ENCODE measurements around the gene GADD45A. TPM values are rescaled to one million over a fixed set of nuclear protein-coding genes. Genes with fewer than 3 reads are reported as not detected.

The GADD45A gene
- total and polyA plus RNA-seq, 4 donors, result 26.3 to 57.9 (median 33.4) TPM

DNA sequence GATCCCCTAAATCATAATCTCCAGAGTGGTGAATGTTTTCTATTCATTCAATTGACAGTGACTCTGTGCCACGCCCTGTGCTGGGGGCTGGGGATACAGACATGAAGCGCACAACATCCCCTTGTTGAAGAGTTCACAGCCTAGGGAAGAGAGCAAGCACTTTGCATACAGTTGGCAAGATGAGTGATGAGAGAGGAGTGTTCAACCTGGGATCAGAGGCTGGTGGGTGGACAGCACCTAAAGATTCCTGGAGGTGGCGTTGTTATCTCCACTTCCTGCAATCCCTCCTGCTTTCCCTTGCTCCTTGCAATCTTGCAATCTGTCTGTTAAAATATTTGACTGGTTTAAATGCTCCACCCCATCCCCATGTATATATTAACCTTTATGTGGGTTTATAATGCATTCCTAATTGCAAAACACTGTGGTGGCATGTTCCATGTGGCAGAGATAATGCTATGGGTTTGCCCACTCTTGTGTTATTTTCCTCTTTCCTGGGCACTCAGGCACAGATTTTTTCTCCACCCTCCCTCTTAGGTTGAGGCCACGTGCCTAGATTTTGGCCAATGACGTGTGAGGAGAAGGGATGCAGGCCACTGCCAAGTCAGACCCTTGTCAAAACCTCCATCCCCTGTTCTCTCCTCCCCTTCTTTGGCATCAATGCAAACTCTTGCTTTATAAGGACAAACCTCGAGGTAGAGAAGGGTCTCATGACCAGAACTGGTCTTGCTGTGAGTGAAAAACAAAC, 36.2 kb upstream of the GADD45A start:
- Histone ChIP-seq H3K27me3 (ENCODE audit: control insufficient read depth in 4 of 4, insufficient read depth in 4 of 4, low read length in 3 of 4) (no peaks in the 10 kb centered on the region), H3K4me1 (ENCODE audit: control insufficient read depth in 4 of 4, insufficient read depth in 4 of 4, low read length in 3 of 4) (peaks cover 2 to 31% (median 31%) of the 10 kb centered on the region in 4 donors)
- TF ChIP-seq RXRA (IDR thresholded peaks at IDR 0.05) (no peak), FOXA1 (IDR thresholded peaks at IDR 0.05) (no peak), TAF1 (conservative IDR thresholded peaks at IDR 0.05) (no peak), FOXA2 (IDR thresholded peaks at IDR 0.05) (no peak), SP1 (IDR thresholded peaks at IDR 0.05) (no peak), NR2F2 (IDR thresholded peaks at IDR 0.05) (no peak), EGR1 (IDR thresholded peaks at IDR 0.05; ENCODE audit: low read depth in 2 of 2) (no peak), RAD21 (IDR thresholded peaks at IDR 0.05) (no peak), JUND (IDR thresholded peaks at IDR 0.05) (no peak), GABPA (IDR thresholded peaks at IDR 0.05 in 1 of 2, conservative IDR thresholded peaks at IDR 0.05 in 1 of 2) (no peak), HNF4A (conservative IDR thresholded peaks at IDR 0.05) (no peak)
- TF ChIP-seq, protein P1, sequence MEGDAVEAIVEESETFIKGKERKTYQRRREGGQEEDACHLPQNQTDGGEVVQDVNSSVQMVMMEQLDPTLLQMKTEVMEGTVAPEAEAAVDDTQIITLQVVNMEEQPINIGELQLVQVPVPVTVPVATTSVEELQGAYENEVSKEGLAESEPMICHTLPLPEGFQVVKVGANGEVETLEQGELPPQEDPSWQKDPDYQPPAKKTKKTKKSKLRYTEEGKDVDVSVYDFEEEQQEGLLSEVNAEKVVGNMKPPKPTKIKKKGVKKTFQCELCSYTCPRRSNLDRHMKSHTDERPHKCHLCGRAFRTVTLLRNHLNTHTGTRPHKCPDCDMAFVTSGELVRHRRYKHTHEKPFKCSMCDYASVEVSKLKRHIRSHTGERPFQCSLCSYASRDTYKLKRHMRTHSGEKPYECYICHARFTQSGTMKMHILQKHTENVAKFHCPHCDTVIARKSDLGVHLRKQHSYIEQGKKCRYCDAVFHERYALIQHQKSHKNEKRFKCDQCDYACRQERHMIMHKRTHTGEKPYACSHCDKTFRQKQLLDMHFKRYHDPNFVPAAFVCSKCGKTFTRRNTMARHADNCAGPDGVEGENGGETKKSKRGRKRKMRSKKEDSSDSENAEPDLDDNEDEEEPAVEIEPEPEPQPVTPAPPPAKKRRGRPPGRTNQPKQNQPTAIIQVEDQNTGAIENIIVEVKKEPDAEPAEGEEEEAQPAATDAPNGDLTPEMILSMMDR (IDR thresholded peaks at IDR 0.05; ENCODE audit: low read depth, low read length, missing input control), result no peak

DNA sequence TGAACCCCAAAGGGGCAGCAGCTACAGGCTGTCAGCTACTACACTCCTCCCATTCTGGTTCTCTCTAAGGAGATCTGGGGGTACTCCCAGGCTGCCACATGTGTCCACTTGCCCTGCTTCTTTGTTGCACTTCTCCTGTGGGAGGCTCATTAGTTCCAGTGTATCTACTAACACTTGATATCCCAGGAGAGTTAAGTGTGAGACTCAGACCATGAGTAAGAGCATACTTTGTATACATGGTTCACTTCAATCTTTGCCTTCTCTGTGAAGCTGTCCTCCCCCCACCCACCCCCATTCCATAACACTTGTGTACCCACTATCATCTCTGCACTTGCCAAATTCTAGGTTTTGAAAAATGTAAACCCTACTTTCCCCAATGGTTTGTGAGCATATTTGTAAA, 34.9 kb upstream of the GADD45A start:
- Histone ChIP-seq H3K4me3 (ENCODE audit: low read depth in 1 of 3, low read length in 3 of 3) (no peak overlapping the region), H3K9ac (ENCODE audit: low read depth in 1 of 2, low read length in 2 of 2) (no peak overlapping the region), H3K4me1 (ENCODE audit: control insufficient read depth in 4 of 4, insufficient read depth in 4 of 4, low read length in 3 of 4) (peaks cover 2 to 29% (median 28%) of the 10 kb centered on the region in 4 donors), H3K27me3 (ENCODE audit: control insufficient read depth in 4 of 4, insufficient read depth in 4 of 4, low read length in 3 of 4) (no peaks in the 10 kb centered on the region), H3K9me3 (ENCODE audit: control insufficient read depth in 4 of 4, low read length in 3 of 4) (no peaks in the 10 kb centered on the region), H3K27ac (ENCODE audit: low read depth in 1 of 2, low read length in 2 of 2) (no peak overlapping the region), H3K36me3 (ENCODE audit: control insufficient read depth in 4 of 4, insufficient read depth in 3 of 4, low read depth in 1 of 4, low read length in 3 of 4) (no peaks in the 10 kb centered on the region)
- TF ChIP-seq HNF4G (IDR thresholded peaks at IDR 0.05) (no peak), NR2F2 (IDR thresholded peaks at IDR 0.05) (no peak), JUND (IDR thresholded peaks at IDR 0.05) (no peak), FOXA1 (IDR thresholded peaks at IDR 0.05) (no peak), TAF1 (conservative IDR thresholded peaks at IDR 0.05) (no peak), RAD21 (IDR thresholded peaks at IDR 0.05) (no peak), GABPA (IDR thresholded peaks at IDR 0.05 in 1 of 2, conservative IDR thresholded peaks at IDR 0.05 in 1 of 2) (no peak), EGR1 (IDR thresholded peaks at IDR 0.05; ENCODE audit: low read depth in 2 of 2) (no peak)
- DNase-seq (ENCODE audit: low spot score), result no peak

More for the DNA sequence above, 36.2 kb upstream of the GADD45A start:
- Histone ChIP-seq H3K9ac (ENCODE audit: low read depth in 1 of 2, low read length in 2 of 2) (no peak overlapping the region), H3K4me3 (ENCODE audit: low read depth in 1 of 3, low read length in 3 of 3) (no peak overlapping the region), H3K36me3 (ENCODE audit: control insufficient read depth in 4 of 4, insufficient read depth in 3 of 4, low read depth in 1 of 4, low read length in 3 of 4) (no peaks in the 10 kb centered on the region), H3K9me3 (ENCODE audit: control insufficient read depth in 4 of 4, low read length in 3 of 4) (no peaks in the 10 kb centered on the region), H3K27ac (ENCODE audit: low read depth in 1 of 2, low read length in 2 of 2) (no peak overlapping the region)
- DNase-seq (ENCODE audit: low spot score), result no peak
- 76% methylated on average over 6 of the region's 6 CpGs for WGBS

DNA sequence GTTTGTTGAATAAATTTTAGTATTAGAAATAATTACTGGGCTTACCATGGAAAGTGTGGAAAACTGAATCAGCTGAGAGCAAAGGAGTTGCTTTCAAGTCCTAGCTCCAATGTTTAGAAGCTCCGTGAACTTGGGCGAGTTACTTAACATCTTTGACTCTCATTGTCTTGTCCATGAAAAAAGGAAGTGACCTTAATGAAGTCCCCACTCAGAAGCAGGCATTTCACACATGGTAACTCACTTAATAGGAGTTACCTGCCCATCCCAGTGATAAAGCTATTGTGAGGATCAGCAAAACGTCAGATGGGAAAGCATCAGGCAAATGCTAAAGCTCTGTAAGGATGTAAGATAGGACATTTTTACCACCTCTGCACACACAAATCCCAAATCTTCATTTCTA, 34.0 kb upstream of the GADD45A start:
- Histone ChIP-seq H3K9me3 (ENCODE audit: control insufficient read depth in 4 of 4, low read length in 3 of 4) (no peaks in the 10 kb centered on the region), H3K27ac (ENCODE audit: low read depth in 1 of 2, low read length in 2 of 2) (no peak overlapping the region), H3K27me3 (ENCODE audit: control insufficient read depth in 4 of 4, insufficient read depth in 4 of 4, low read length in 3 of 4) (no peaks in the 10 kb centered on the region), H3K4me3 (ENCODE audit: low read depth in 1 of 3, low read length in 3 of 3) (no peak overlapping the region), H3K36me3 (ENCODE audit: control insufficient read depth in 4 of 4, insufficient read depth in 3 of 4, low read depth in 1 of 4, low read length in 3 of 4) (no peaks in the 10 kb centered on the region), H3K9ac (ENCODE audit: low read depth in 1 of 2, low read length in 2 of 2) (no peak overlapping the region), H3K4me1 (ENCODE audit: control insufficient read depth in 4 of 4, insufficient read depth in 4 of 4, low read length in 3 of 4) (peaks cover under 1 to 21% (median 19%) of the 10 kb centered on the region in 4 donors)
- WGBS, result 89% methylated on average over 3 of the region's 3 CpGs
- DNase-seq (ENCODE audit: low spot score), result no peak
- TF ChIP-seq HNF4A (conservative IDR thresholded peaks at IDR 0.05), result no peak
